ENCODE measurements around the gene UNC45A.

Gene UNC45A

GRCh38 chr15:90991587-90992285 lies 56.7 kb downstream of the UNC45A start:
- no peak overlapping the region for H3K27ac ChIP-seq
- TF ChIP-seq CTCF (IDR thresholded peaks at IDR 0.05) (no peak), ZFX (IDR thresholded peaks at IDR 0.05; ENCODE audit: borderline replicate concordance) (no peak)

DNA sequence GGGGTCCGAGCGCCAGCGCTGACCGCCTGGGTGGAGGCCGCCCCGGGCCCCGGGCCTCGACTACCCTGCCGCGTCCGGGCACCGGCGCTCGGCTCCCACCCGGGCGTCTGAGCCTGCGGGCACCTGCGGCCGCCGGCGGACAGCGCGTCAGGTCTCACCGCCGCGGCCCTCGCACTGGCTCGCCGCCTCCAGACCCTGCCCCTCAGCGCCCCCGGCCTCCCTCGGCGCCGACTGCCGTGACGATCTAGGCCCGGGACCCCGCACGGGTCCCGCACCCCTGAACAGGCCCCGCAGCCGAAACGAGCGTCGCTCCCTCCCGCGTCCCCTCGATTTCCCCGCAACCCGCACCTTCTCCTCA lies 59.0 kb downstream of the UNC45A start:
- TF ChIP-seq ZFX (IDR thresholded peaks at IDR 0.05; ENCODE audit: borderline replicate concordance), result no peak
- TF ChIP-seq CTCF (IDR thresholded peaks at IDR 0.05), result no peak
- peak overlapping the region; percentile 92 for H3K27ac ChIP-seq

DNA sequence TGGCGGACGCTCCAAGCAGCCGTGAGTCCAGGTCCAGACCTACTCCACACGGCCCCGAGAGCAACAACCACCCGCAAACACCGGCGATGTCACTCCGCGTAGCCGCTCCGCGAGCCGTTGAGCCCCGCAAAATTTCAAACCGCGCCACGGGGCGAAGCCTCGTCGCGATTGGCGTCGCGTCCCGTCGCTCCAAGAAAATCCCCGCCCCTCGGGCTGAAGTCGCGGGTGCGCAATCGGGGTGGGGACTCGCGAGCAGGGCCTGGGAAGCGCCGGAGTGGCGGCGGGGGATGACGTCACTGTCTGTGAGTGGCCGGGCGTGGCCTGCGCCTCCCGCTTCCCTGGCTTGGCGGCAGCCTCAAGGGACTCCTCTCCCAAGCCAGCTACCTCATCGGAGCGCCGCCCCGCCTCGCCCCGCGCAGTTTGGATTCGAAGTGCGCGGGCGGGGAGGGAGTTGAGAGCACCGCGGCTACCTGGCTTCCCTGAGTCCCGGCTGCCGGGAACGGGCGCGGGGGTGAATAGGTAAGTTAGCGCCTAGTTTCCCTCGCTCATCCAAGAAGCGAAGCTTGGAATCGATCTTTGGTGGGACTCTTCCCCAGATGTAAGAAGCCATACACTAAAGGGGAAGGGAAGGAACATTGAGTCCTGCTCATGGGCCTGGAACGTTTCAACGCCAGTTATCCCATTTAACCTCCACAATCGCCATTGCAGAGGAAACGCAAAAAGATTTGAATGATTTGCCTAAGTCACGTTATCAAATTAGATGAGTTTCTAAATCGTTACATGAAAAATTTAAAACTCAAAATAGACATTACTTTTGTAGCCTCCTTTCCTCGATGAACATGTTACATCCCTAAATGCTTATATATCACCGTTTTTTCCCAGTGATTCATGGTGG lies 59.6 kb downstream of the UNC45A start, which contains the start of gene PRC1:
TSS of gene PRC1 (minus strand) at position 119 of the 895 bp plus-strand sequence. CDS start at position 1, 118 bp downstream.
- peak within 1 kb of the TSS; percentile 92 for H3K27ac ChIP-seq
- TF ChIP-seq ZFX (IDR thresholded peaks at IDR 0.05; ENCODE audit: borderline replicate concordance), result no peak
- TF ChIP-seq CTCF (IDR thresholded peaks at IDR 0.05), result no peak

DNA sequence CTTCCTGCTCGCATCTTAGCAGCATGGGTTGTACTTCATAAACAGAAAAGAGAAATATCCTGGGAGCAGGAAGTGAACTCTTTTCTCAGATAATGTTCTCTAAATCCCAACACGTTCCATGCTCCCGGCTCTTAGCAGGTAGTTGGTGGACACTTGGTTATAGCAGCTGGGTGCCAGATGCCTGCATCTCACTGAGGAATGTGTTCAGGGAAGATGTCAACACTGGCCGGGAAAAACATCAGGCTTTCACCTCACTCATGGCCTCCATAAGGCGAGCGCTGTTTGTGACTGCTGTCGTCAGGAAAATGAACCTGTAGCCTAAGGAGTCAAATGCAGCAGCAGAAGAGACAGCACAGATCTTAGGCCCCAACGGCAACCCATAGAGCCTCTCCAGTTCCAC lies 63.7 kb downstream of the UNC45A start:
- H3K27ac ChIP-seq, result no peak overlapping the region
- no peak for TF ChIP-seq CTCF (IDR thresholded peaks at IDR 0.05)
- TF ChIP-seq ZFX (IDR thresholded peaks at IDR 0.05; ENCODE audit: borderline replicate concordance), result no peak

- no peak overlapping the region for H3K27ac ChIP-seq
- TF ChIP-seq CTCF (IDR thresholded peaks at IDR 0.05), result no peak
- TF ChIP-seq ZFX (IDR thresholded peaks at IDR 0.05; ENCODE audit: borderline replicate concordance), result no peak
Measured at GRCh38 chr15:91001209-91001608, 66.1 kb downstream of the UNC45A start.

Data from 22Rv1 (cell line).